GM18526 (cell line): ENCODE data around the gene KIF5B.

Source experiments
- POLR2A ChIP-seq: IDR thresholded peaks from 3 replicates; pipeline ENCODE4 v1.6.1; 2011; ENCODE audit not compliant: insufficient read length; ENCODE audit errors: extremely low read depth

Gene KIF5B

GRCh38 chr10:31982111-31982510 lies 74.1 kb downstream of the KIF5B start:
- TF ChIP-seq POLR2A = no peak

- no peak for TF ChIP-seq POLR2A
Observed at GRCh38 chr10:31980471-31980870, 75.8 kb downstream of the KIF5B start.

GRCh38 chr10:31978156-31978483 lies 78.1 kb downstream of the KIF5B start:
- no peak for TF ChIP-seq POLR2A

- TF ChIP-seq POLR2A = no peak
Observed at GRCh38 chr10:31977440-31978155, 78.6 kb downstream of the KIF5B start.

GRCh38 chr10:31975157-31975765 lies 81.0 kb downstream of the KIF5B start:
- no peak for TF ChIP-seq POLR2A

GRCh38 chr10:31974434-31975124 lies 81.6 kb downstream of the KIF5B start:
- no peak for TF ChIP-seq POLR2A

GRCh38 chr10:31972519-31973041 lies 83.6 kb downstream of the KIF5B start:
- no peak for TF ChIP-seq POLR2A

GRCh38 chr10:31963589-31963980 lies 92.6 kb downstream of the KIF5B start:
- no peak for TF ChIP-seq POLR2A

GRCh38 chr10:31962826-31963588 lies 93.2 kb downstream of the KIF5B start:
- no peak for TF ChIP-seq POLR2A

- TF ChIP-seq POLR2A = no peak
Observed at GRCh38 chr10:31961277-31962074, 94.7 kb downstream of the KIF5B start.

- TF ChIP-seq POLR2A = no peak
Observed at GRCh38 chr10:31959461-31960173, 96.6 kb downstream of the KIF5B start.
